ENCODE data around the gene SLC5A1.
"Not testable (repeated sequence)": the region's sequence is repeated elsewhere in the genome, so short reads cannot be mapped to it uniquely, and the experiment has no call there.

Gene SLC5A1

GRCh38 chr22:32150647-32151046 is 107.6 kb downstream of the SLC5A1 start:
- not testable (repeated sequence) for DNase-seq

DNA sequence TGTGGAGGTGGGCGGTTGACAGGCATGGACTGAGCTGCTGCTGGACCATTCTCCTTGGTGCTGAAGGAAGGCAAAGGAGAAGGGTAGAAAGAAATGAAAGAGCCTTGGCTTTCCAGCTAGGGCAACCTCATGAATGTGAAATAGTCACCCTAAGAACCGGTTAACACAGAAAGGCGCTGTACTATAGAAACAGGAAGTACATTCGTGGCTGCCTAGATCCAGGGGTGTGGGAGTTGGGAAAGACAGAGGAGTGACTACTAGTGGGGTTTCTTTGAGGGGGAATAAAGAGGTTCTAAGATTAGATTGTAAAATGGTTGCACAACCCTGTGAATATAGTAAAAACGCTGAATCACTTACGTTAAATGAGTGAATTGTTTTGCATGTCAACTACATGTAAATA is 108.6 kb downstream of the SLC5A1 start:
- not testable (repeated sequence) for DNase-seq

DNA sequence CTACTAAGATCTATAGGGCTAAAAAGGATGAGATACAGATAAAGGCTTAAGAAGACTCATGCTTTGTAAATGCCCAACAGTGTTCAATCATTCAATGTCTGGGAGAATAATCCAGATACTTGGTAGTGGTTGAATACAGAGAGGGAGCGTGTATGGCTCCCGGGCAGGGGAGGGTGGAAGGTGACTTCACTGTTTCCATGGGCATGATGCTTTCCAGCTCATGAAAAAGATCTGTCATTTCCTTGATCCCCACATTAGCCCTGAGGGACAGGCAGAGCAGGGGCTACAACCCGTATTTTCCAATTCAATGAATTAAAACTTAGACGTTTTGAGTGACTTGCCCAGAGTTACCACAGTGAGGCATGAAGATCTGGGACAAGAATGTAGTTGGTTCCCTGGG is 111.7 kb downstream of the SLC5A1 start:
- DNase-seq, result not testable (repeated sequence)

DNA sequence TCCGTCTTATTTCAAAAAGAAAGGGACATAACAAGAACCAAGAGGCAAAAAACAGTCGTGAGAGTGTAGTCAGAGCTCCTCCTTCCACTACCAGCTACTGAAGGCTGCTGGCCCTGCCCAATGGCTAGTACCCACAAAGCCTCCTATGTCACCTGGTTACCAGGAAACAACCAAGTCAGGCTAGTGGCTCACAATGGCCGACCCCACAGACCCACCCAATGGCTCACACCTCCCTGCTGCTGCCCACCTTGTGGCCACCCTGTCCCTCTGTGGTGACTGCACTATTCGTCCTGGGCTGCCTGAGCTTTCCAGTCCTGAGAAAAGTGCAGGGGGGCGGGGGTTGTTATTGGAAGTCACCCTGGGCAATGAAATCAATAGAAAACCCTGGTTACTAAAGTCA is 114.6 kb downstream of the SLC5A1 start:
- not testable (repeated sequence) for DNase-seq

GRCh38 chr22:32158712-32159533 is 115.9 kb downstream of the SLC5A1 start, which contains the start of gene C22orf42:
C22orf42 (minus strand) TSS chr22:32159303; CDS start chr22:32159215, 88 bp downstream.
- DNase-seq, result no peak

DNA sequence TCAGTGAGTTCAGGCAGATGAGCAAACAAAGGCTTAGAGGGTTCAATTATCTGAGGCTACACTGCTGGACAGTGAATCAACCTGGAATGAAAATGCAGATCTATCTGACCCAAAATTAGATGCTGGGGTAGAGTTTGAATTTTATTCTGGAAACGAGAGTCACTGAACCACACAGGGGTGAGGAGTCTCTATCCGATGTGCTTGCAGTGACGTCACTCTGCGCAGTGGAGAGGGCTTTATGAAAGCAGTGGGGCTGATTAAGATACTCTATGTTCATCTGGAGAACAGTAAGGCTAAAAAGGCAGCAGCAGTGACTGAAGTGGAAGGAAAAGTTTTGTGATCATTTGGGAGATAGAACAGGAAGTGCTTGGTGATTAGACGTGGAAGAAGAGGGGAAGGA is 117.3 kb downstream of the SLC5A1 start:
- DNase-seq, result not testable (repeated sequence)
